Neural progenitor cell (in vitro differentiated cells): ENCODE measurements around the gene NUTM1. TPM values are rescaled to one million over a fixed set of nuclear protein-coding genes. Genes with fewer than 3 reads are reported as not detected.

Source experiments
- DNase-seq: peaks from one replicate; pipeline ENCODE4 v3.0.0-alpha.2; 2016; ENCODE audit warnings: low spot score
- H2AFZ ChIP-seq: fragments of 200-600 bp; sonication (generic); replicated peaks from 2 replicates; pipeline ENCODE4 v1.6.1; 2016; ENCODE audit warnings: antibody characterized with exemption
- H3F3A ChIP-seq: fragments of 200-600 bp; sonication (generic); 2 replicates; pipeline ENCODE4 v1.6.1; 2016; ENCODE audit warnings: antibody characterized with exemption, low read depth
- H3K27ac ChIP-seq: fragments of 200-600 bp; sonication (generic); 2 replicates; pipeline ENCODE4 v1.5.1; 2016; ENCODE audit warnings: mild to moderate bottlenecking
- H3K27me3 ChIP-seq: fragments of 200-600 bp; sonication (generic); 2 replicates; pipeline ENCODE4 v1.6.1; 2016; ENCODE audit warnings: mild to moderate bottlenecking, moderate library complexity
- H3K36me3 ChIP-seq: fragments of 200-600 bp; sonication (generic); 2 replicates; pipeline ENCODE4 v1.5.1; 2016
- H3K4me1 ChIP-seq: fragments of 200-600 bp; sonication (generic); 2 replicates; pipeline ENCODE4 v1.6.1; 2016; ENCODE audit warnings: mixed run types
- H3K4me2 ChIP-seq: fragments of 200-600 bp; sonication (generic); 2 replicates; pipeline ENCODE4 v1.6.1; 2016
- H3K4me3 ChIP-seq: fragments of 200-600 bp; sonication (generic); 2 replicates; pipeline ENCODE4 v1.5.1; 2016
- H3K79me2 ChIP-seq: fragments of 200-600 bp; sonication (generic); 2 replicates; pipeline ENCODE4 v1.6.1; 2016; ENCODE audit warnings: low read depth
- H3K9ac ChIP-seq: fragments of 200-600 bp; sonication (generic); 2 replicates; pipeline ENCODE4 v1.6.1; 2016
- H3K9me3 ChIP-seq: fragments of 200-600 bp; sonication (generic); 2 replicates; pipeline ENCODE4 v1.5.1; 2016; ENCODE audit warnings: low read depth
- H4K20me1 ChIP-seq: fragments of 200-600 bp; sonication (generic); 2 replicates; pipeline ENCODE4 v1.6.1; 2016; ENCODE audit warnings: low read depth
- H3K27ac Mint-ChIP-seq: 3 replicates; pipeline ENCODE4 v1.8.0; 2021; ENCODE audit warnings: mixed read lengths
- H3K27me3 Mint-ChIP-seq: 2 replicates; pipeline ENCODE4 v1.8.0; 2022; ENCODE audit warnings: low read depth, mild to moderate bottlenecking, inconsistent platforms, moderate library complexity, mixed read lengths; ENCODE audit not compliant: insufficient read depth
- H3K36me3 Mint-ChIP-seq: 3 replicates; pipeline ENCODE4 v1.8.0; 2021; ENCODE audit warnings: mixed read lengths
- H3K4me1 Mint-ChIP-seq: 3 replicates; pipeline ENCODE4 v1.8.0; 2021; ENCODE audit warnings: mixed read lengths
- H3K4me3 Mint-ChIP-seq: 3 replicates; pipeline ENCODE4 v1.8.0; 2021; ENCODE audit warnings: mild to moderate bottlenecking, moderate library complexity, mixed read lengths
- H3K9me3 Mint-ChIP-seq: 3 replicates; pipeline ENCODE4 v1.8.0; 2020; ENCODE audit warnings: mixed read lengths
- EZH2 ChIP-seq: fragments of 200-600 bp; sonication (generic); IDR thresholded peaks from 2 replicates; pipeline ENCODE4 v1.6.1; 2017; ENCODE audit warnings: antibody characterized with exemption, mild to moderate bottlenecking, moderate library complexity
- EZH2phosphoT487 ChIP-seq: fragments of 200-600 bp; sonication (generic); IDR thresholded peaks from 2 replicates; pipeline ENCODE4 v1.6.1; 2017; ENCODE audit warnings: antibody characterized with exemption
- total RNA-seq: library from RNA; depleted of rRNA; stranded (reverse); fragments of >200 nt; gene quantifications from 2 replicates; pipeline ENCODE4 v1.2.3, GENCODE V29; 2015; ENCODE audit warnings: low replicate concordance
- TF ChIP-seq, protein P1 (sequence below): fragments of 200-600 bp; sonication (generic); IDR thresholded peaks from 2 replicates; pipeline ENCODE4 v1.5.1; 2017; ENCODE audit warnings: antibody characterized with exemption, mild to moderate bottlenecking

Gene NUTM1
- total RNA-seq, 1 donor from 2014 or later, result not detected

DNA sequence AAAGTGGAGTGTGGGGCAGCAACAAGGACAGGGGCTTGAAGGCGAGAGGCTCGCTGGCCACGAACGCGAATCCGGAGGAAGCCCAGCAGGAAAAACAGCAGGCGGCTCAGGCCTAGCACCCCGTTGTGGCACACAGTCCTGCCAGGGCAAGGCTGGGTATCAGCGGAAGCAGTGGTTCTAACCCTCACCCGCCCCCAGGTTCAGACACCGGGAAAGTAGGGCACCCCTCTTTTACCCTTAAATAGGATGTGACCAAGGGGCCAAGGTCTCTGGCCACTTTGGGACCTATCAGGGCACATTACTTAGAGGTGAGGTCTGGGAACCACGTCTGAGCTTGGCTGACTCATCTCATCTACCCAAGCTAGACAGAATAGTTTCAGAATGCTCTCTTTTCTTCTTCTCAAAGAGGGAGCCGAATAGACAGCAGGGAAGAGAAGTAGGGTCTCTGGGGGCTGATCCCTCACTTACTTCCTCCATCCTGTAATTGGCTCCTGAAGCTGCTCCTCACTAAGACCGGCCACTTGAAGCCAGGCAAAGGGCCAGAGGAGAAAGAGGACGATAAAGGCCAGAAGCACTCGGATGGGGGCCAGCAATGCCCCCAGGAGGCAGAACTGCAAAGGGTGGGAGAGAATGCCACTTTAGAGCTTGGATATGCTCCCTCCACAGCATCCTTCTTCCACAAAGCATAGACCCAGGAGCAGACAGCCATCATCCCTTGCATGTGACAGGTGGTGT lies 22.1 kb downstream of the NUTM1 start:
- TF ChIP-seq, protein P1, sequence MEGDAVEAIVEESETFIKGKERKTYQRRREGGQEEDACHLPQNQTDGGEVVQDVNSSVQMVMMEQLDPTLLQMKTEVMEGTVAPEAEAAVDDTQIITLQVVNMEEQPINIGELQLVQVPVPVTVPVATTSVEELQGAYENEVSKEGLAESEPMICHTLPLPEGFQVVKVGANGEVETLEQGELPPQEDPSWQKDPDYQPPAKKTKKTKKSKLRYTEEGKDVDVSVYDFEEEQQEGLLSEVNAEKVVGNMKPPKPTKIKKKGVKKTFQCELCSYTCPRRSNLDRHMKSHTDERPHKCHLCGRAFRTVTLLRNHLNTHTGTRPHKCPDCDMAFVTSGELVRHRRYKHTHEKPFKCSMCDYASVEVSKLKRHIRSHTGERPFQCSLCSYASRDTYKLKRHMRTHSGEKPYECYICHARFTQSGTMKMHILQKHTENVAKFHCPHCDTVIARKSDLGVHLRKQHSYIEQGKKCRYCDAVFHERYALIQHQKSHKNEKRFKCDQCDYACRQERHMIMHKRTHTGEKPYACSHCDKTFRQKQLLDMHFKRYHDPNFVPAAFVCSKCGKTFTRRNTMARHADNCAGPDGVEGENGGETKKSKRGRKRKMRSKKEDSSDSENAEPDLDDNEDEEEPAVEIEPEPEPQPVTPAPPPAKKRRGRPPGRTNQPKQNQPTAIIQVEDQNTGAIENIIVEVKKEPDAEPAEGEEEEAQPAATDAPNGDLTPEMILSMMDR, result no peak
- TF ChIP-seq EZH2 (no peak), EZH2phosphoT487 (no peak)
- Histone ChIP-seq H3F3A (peaks cover 19% of the 10 kb centered on the region), H3K9ac (no peak overlapping the region), H3K9me3 (no peaks in the 10 kb centered on the region), H3K4me2 (peak overlapping the region; percentile 85), H3K79me2 (peaks cover 24% of the 10 kb centered on the region), H3K27me3 (no peaks in the 10 kb centered on the region), H4K20me1 (peaks cover 14% of the 10 kb centered on the region), H3K36me3 (no peaks in the 10 kb centered on the region), H3K4me1 (peaks cover 15% of the 10 kb centered on the region), H2AFZ (no peak overlapping the region), H3K27ac (no peak overlapping the region), H3K4me3 (peak overlapping the region; percentile 78)
- H3K27ac Mint-ChIP-seq, result no peak overlapping the region
- H3K4me1 Mint-ChIP-seq, result peaks cover 16% of the 10 kb centered on the region
- peaks cover 4% of the 10 kb centered on the region for H3K27me3 Mint-ChIP-seq
- no peak for DNase-seq
- H3K9me3 Mint-ChIP-seq, result no peaks in the 10 kb centered on the region
- peak overlapping the region; percentile 97 for H3K4me3 Mint-ChIP-seq
- peaks cover 9% of the 10 kb centered on the region for H3K36me3 Mint-ChIP-seq

DNA sequence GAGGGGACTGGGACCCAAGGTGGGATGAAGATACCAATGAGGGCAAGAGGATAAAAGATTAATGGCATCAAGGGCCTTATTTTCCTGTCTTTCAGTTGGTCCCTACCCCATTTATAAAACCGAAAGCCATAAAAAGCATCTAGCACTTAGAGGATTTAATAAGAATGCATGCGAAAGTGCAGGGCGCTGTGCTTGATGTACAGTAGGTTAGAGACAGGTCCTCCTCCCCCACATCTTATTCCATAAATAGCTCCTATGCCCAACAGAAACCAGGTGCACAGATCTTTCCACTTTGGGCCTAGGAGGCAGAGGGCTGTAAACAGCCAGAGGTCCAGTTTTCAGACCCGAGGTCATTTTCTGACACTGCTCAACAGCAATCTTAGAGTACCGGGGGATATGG lies 22.7 kb downstream of the NUTM1 start:
- peaks cover 19% of the 10 kb centered on the region for H3F3A ChIP-seq
- no peaks in the 10 kb centered on the region for H3K9me3 ChIP-seq
- no peaks in the 10 kb centered on the region for H3K27me3 ChIP-seq
- Mint-ChIP-seq H3K4me3 (peak overlapping the region; percentile 97), H3K9me3 (no peaks in the 10 kb centered on the region), H3K27ac (peak overlapping the region; percentile 39), H3K4me1 (peaks cover 16% of the 10 kb centered on the region), H3K36me3 (peaks cover 8% of the 10 kb centered on the region), H3K27me3 (peaks cover 4% of the 10 kb centered on the region)
- H3K79me2 ChIP-seq, result peaks cover 24% of the 10 kb centered on the region
- H4K20me1 ChIP-seq, result peaks cover 14% of the 10 kb centered on the region
- peak overlapping the region; percentile 95 for H2AFZ ChIP-seq
- no peak overlapping the region for H3K9ac ChIP-seq
- no peak for DNase-seq
- H3K4me3 ChIP-seq, result peak overlapping the region; percentile 78
- TF ChIP-seq, protein P1, result no peak
- TF ChIP-seq EZH2, result no peak
- TF ChIP-seq EZH2phosphoT487, result no peak
- peaks cover 15% of the 10 kb centered on the region for H3K4me1 ChIP-seq
- H3K27ac ChIP-seq, result no peak overlapping the region
- H3K36me3 ChIP-seq, result no peaks in the 10 kb centered on the region
- peak overlapping the region; percentile 85 for H3K4me2 ChIP-seq

DNA sequence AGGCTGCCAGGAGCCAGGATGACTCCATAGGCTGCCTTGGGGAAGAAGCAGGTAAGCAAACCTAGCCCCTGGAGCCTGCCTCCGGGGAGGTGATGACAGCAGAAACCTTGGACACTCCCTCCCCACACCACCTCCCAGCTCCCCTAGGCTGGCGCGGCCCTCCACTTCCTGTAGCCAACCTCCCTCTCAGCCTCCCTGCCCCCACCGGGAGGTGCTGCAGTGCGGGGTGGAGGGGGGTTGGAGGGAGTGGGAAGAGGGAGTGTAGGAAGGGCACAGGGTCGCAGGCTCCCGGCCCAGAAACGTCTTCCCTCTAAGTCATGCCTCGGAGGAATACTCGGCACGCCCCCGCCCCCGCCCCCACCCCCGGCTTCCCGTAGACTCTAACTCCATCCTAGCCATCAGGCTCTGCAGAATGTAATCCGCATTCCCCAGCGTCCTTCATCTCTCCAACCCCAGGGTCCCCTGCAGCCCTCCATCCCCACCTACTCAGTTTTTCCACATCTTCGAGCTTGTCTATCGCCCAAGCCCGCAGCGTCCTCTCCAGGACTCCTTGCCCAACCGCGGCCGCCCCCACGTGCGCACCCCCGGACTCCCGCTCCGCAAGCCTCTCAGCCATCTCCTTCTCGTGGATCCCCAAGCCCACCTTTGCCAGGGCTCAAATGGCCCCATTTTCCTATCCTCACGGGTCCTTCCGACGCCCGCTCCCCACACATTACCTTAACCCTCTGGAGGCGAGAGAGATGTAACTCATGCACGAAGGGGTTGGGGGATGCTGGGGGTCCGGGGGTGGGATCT lies 23.4 kb downstream of the NUTM1 start:
- Histone ChIP-seq H3F3A (peaks cover 19% of the 10 kb centered on the region), H3K27me3 (no peaks in the 10 kb centered on the region), H3K9me3 (no peaks in the 10 kb centered on the region), H2AFZ (peak overlapping the region; percentile 95), H3K9ac (peak overlapping the region; percentile 47), H3K4me2 (peak overlapping the region; percentile 85), H3K4me1 (peaks cover 15% of the 10 kb centered on the region), H4K20me1 (peaks cover 14% of the 10 kb centered on the region), H3K36me3 (no peaks in the 10 kb centered on the region), H3K27ac (peak overlapping the region; percentile 64), H3K79me2 (peaks cover 24% of the 10 kb centered on the region), H3K4me3 (peak overlapping the region; percentile 78)
- peak overlapping the region; percentile 97 for H3K4me3 Mint-ChIP-seq
- H3K4me1 Mint-ChIP-seq, result peaks cover 16% of the 10 kb centered on the region
- H3K27ac Mint-ChIP-seq, result peak overlapping the region; percentile 85
- TF ChIP-seq EZH2phosphoT487, result no peak
- no peak for TF ChIP-seq EZH2
- TF ChIP-seq, protein P1, result no peak
- peaks cover 5% of the 10 kb centered on the region for H3K27me3 Mint-ChIP-seq
- peak; percentile 81 for DNase-seq
- H3K9me3 Mint-ChIP-seq, result no peaks in the 10 kb centered on the region
- peaks cover 3% of the 10 kb centered on the region for H3K36me3 Mint-ChIP-seq
